BE2C (cell line): ENCODE results near the gene TRIM13. TPM values are rescaled to one million over a fixed set of nuclear protein-coding genes. Genes with fewer than 3 reads are reported as not detected.
A peak's percentile ranks its signal among the peaks of the same experiment; 100 is the strongest.
"Not testable (repeated sequence)": the region's sequence is repeated elsewhere in the genome, so short reads cannot be mapped to it uniquely, and the experiment has no call there.

ENCODE experiments used
- DNase-seq: peaks from one replicate; pipeline ENCODE4 v3.0.0-alpha.2; 2020
- H3K27me3 ChIP-seq: fragments of 250-450 bp; sonication (Bioruptor Pico); 2 replicates; pipeline ENCODE4 v1.5.1; 2020; ENCODE audit warnings: mild to moderate bottlenecking
- H3K36me3 ChIP-seq: fragments of 250-450 bp; sonication (Bioruptor Pico); 2 replicates; pipeline ENCODE4 v1.5.1; 2020; ENCODE audit warnings: mild to moderate bottlenecking
- H3K4me1 ChIP-seq: fragments of 250-450 bp; sonication (Bioruptor Pico); 2 replicates; pipeline ENCODE4 v1.5.1; 2020
- H3K4me3 ChIP-seq: 2 replicates; pipeline ENCODE4 v1.5.1; 2011; ENCODE audit warnings: low read depth, low read length
- H3K9me3 ChIP-seq: fragments of 250-450 bp; sonication (Bioruptor Pico); 2 replicates; pipeline ENCODE4 v1.5.1; 2020
- polyA plus RNA-seq: library from polyadenylated mRNA; unstranded; fragments of >200 nt; gene quantifications from one replicate; pipeline ENCODE4 v1.2.1, GENCODE V29; 2012; ENCODE audit warnings: low read depth, missing spikeins; ENCODE audit not compliant: insufficient read length, insufficient read depth
- TF ChIP-seq, protein P1 (sequence below): IDR thresholded peaks from 2 replicates; pipeline ENCODE4 v1.5.1; 2012; ENCODE audit warnings: mild to moderate bottlenecking, low read depth, low read length

TRIM13 gene, protein sequence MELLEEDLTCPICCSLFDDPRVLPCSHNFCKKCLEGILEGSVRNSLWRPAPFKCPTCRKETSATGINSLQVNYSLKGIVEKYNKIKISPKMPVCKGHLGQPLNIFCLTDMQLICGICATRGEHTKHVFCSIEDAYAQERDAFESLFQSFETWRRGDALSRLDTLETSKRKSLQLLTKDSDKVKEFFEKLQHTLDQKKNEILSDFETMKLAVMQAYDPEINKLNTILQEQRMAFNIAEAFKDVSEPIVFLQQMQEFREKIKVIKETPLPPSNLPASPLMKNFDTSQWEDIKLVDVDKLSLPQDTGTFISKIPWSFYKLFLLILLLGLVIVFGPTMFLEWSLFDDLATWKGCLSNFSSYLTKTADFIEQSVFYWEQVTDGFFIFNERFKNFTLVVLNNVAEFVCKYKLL
- 10.8 TPM for polyA plus RNA-seq

- H3K27me3 ChIP-seq, result no peaks in the 10 kb centered on the region
- H3K4me3 ChIP-seq, result peak within 1 kb of the TSS; percentile 89
- H3K9me3 ChIP-seq, result no peaks in the 10 kb centered on the region
- H3K36me3 ChIP-seq, result peaks cover 26% of the 10 kb centered on the region
- no peaks in the 10 kb centered on the region for H3K4me1 ChIP-seq
- TF ChIP-seq, protein P1, sequence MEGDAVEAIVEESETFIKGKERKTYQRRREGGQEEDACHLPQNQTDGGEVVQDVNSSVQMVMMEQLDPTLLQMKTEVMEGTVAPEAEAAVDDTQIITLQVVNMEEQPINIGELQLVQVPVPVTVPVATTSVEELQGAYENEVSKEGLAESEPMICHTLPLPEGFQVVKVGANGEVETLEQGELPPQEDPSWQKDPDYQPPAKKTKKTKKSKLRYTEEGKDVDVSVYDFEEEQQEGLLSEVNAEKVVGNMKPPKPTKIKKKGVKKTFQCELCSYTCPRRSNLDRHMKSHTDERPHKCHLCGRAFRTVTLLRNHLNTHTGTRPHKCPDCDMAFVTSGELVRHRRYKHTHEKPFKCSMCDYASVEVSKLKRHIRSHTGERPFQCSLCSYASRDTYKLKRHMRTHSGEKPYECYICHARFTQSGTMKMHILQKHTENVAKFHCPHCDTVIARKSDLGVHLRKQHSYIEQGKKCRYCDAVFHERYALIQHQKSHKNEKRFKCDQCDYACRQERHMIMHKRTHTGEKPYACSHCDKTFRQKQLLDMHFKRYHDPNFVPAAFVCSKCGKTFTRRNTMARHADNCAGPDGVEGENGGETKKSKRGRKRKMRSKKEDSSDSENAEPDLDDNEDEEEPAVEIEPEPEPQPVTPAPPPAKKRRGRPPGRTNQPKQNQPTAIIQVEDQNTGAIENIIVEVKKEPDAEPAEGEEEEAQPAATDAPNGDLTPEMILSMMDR, result peak; percentile 80
- DNase-seq, result peak; percentile 90
These were observed at the start of gene TRIM13 for GRCh38 chr13:49996951-49997895. Gene TRIM13, plus strand, starts transcription at chr13:49997042. Its CDS starts 14,899 bp downstream, at chr13:50011941.

- DNase-seq, H3K4me3 ChIP-seq, H3K27me3 ChIP-seq, H3K36me3 ChIP-seq, H3K4me1 ChIP-seq, H3K9me3 ChIP-seq: not testable (repeated sequence)
These were observed 48.0 kb upstream of the TRIM13 start for GRCh38 chr13:49948777-49949270.

GRCh38 chr13:49951754-49952535 lies 44.9 kb upstream of the TRIM13 start:
- Histone ChIP-seq H3K4me3 (no peak overlapping the region), H3K27me3 (no peaks in the 10 kb centered on the region; the same call in 1 of the 2 replicates), H3K36me3 (no peaks in the 10 kb centered on the region), H3K4me1 (no peaks in the 10 kb centered on the region), H3K9me3 (no peaks in the 10 kb centered on the region)
- no peak for DNase-seq
- TF ChIP-seq, protein P1, result no peak

GRCh38 chr13:49953560-49953959 lies 43.3 kb upstream of the TRIM13 start:
- TF ChIP-seq, protein P1, result no peak
- no peak for DNase-seq
- H3K4me3 ChIP-seq, result no peak overlapping the region

DNA sequence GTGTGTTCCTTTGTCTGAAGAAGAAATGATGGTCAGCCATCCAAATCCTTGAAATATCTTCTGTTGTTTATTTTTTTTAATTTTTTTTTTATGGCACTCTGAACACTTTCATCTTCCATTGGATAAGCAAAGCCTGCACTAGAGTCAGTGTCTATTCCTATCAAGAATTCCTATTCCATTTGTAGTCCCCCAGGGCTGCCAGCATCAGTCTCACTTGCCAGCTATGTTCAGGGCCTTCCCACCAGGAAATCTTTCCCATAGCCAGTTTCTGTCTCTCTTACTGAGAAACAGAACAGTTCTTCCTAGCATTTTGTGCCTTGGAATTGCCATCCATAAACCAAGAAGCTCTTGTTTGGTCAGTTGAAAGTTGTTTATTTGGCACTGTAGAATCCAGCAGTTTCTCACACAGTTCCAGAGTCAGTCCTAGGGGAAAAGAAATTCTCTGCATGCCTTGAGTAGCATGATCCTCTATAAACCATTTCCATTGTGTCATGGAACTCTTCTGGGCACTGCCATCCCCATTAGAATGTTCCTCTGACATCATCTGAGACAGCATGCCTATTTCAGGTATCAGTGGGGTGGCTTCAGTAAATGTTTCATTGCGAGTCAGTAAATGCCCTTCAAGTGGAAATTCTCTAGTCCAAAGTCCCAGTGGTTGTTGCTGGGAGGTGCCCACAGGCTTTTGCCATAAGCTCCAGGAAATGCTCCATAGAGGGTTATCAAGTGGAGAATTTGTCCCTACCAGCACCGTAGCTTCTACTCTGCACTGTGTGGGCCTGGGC lies 42.0 kb upstream of the TRIM13 start:
- Histone ChIP-seq H3K4me3 (no peak overlapping the region), H3K9me3 (no peaks in the 10 kb centered on the region), H3K36me3 (no peaks in the 10 kb centered on the region), H3K4me1 (no peaks in the 10 kb centered on the region), H3K27me3 (no peaks in the 10 kb centered on the region)
- no peak for DNase-seq
- TF ChIP-seq, protein P1, result no peak

More at GRCh38 chr13:49953560-49953959, 43.3 kb upstream of the TRIM13 start:
- Histone ChIP-seq H3K27me3 (no peaks in the 10 kb centered on the region), H3K9me3 (no peaks in the 10 kb centered on the region), H3K36me3 (no peaks in the 10 kb centered on the region), H3K4me1 (no peaks in the 10 kb centered on the region)
